SKM-1 treated with dmso at 0.1 percent for 144 hours (cell line): ENCODE measurements around the gene ATP5PO.
A peak's percentile ranks its signal among the peaks of the same experiment; 100 is the strongest.
"Not testable (repeated sequence)": the region's sequence is repeated elsewhere in the genome, so short reads cannot be mapped to it uniquely, and the experiment has no call there.

Source experiments
- DNase-seq: peaks from one replicate; lab custom pipeline; 2025; ENCODE audit not compliant: unreplicated experiment; lab: John Stamatoyannopoulos, UW

ATP5PO gene

DNA sequence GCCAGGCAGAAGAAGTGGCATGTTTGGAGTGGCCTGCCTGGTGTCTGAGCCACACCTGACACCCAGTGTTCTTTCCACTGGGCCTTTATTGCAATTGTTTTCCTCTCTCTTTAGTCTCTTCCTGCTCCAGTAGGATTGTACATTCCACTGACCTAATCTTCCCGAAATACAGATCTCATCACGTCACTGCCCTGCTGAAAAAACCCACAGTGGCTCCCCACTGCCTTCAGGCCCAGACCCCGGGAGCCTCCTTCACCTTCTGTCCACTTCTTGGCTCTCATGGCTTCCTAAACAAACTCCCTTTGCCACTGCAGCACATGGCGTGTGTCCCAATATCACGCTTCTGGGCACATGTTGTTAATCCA, 25.3 kb upstream of the ATP5PO start:
- no peak for DNase-seq

- no peak for DNase-seq
Measured at GRCh38 chr21:33940164-33940880, 24.7 kb upstream of the ATP5PO start.

- DNase-seq, result no peak
Measured at GRCh38 chr21:33939226-33939625, 23.6 kb upstream of the ATP5PO start.

- DNase-seq, result no peak
Measured at GRCh38 chr21:33938381-33938780, 22.8 kb upstream of the ATP5PO start.

- no peak for DNase-seq
Measured at GRCh38 chr21:33937931-33938339, 22.3 kb upstream of the ATP5PO start.

DNA sequence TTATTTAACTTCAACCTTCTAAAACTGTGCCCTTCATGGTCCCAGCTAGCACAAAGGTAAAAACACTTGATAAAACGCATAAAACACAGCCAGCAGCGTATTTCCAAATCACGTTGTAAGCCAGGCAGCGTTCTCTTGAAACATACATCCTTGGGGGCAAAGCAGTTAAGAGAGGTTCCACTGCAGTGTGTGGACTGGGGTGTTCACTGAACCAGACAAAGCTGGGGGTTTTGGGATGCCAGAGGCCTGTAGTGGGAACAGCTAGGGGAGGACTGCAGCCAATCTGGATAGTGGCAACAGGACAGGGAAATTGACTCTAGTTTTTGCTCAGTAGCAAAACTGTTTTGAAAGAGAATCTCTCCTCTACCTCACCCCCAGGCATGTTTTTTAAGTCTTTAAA, 21.5 kb upstream of the ATP5PO start:
- DNase-seq, result no peak

- no peak for DNase-seq
Measured at GRCh38 chr21:33936301-33937038, 20.9 kb upstream of the ATP5PO start.

DNA sequence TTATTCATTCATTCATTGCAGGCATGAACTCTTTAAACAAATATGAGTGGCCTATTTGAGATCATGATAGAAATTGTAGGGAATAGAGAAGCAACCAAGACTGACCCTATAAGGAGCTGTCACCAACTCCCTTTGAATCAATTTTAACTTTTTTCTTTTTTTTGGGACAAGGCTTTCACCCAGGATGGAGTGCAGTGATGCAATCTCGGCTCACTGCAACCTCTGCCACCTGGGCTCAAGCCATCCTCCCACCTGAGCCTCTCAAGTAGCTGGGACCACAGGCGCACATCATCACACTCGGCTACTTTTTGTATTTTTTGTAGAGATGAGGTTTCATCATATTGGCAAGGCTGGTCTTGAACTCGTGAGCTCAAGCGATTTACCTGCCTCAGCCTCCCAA, 17.1 kb upstream of the ATP5PO start:
- no peak for DNase-seq

DNA sequence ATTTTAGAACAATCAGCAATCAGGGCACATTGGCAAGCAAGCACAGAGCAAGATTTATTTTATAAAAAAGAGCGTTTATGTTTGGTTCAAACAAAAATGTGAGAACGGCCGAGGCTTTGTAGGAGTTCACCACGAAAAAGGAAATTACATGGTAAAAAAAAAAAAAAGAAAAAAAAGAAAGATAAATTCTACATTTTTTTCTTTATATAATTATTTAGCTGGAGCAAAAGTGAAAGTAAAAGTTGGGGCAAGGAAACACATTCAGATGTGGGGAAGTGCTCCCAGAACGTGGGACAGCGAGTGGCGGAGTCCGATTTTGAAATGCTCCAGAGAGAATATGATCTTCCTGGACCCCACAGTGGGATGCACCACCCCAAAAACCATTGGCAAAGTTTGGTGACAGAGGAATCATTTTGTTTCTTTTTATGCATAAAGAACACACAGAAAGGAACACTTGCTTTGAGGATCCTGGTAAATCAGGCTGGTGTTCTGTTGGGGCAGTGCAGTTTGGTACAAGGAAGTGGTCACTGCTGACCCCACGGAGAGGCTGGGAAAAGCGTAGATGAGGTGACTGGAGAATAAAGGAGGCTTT, 16.3 kb upstream of the ATP5PO start:
- no peak for DNase-seq

DNA sequence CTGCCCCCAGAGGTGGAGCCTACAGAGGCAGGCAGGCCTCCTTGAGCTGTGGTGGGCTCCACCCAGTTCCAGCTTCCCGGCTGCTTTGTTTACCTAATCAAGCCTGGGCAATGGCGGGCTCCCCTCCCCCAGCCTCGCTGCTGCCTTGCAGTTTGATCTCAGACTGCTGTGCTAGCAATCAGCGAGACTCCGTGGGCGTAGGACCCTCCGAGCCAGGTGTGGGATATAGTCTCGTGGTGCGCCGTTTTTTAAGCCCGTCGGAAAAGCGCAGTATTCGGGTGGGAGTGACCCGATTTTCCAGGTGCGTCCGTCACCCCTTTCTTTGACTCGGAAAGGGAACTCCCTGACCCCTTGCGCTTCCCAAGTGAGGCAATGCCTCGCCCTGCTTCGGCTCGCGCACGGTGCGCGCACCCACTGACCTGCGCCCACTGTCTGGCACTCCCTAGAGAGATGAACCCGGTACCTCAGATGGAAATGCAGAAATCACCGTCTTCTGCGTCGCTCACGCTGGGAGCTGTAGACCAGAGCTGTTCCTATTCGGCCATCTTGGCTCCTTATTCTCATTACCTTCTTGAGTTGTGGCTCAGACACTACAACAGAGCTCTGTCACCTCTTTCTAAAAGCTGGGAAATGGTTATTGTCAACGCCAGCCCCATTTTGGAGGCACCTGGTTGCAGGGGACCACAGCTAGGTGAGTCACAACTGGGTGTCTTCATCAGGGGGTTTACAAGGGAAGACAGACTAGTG, 15.6 kb upstream of the ATP5PO start:
- DNase-seq, result not testable (repeated sequence)

DNA sequence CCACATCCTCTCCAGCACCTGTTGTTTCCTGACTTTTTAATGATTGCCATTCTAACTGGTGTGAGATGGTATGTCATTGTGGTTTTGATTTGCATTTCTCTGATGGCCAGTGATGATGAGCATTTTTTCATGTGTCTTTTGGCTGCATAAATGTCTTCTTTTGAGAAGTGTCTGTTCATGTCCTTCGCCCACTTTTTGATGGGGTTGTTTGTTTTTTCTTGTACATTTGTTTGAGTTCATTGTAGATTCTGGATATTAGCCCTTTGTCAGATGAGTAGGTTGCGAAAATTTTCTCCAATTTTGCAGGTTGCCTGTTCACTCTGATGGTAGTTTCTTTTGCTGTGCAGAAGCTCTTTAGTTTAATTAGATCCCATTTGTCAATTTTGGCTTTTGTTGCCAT, 10.6 kb upstream of the ATP5PO start:
- not testable (repeated sequence) for DNase-seq

DNA sequence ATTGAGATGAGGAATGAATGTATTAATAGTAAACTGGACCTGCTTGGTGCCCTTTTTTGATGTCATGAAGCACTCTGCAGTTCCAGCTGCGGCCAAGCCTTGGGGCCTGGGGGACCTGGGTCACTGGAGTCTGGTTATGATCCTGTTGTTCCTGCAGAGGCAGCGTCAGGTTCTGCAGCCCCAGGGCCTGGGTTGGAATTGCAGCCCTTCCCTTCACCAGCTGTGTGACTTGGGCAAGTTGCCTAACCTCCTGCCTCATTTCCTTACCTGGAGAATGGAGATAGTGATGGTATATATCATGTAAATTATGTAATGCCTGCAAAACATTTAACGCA, 9.1 kb upstream of the ATP5PO start:
- DNase-seq, result no peak

DNA sequence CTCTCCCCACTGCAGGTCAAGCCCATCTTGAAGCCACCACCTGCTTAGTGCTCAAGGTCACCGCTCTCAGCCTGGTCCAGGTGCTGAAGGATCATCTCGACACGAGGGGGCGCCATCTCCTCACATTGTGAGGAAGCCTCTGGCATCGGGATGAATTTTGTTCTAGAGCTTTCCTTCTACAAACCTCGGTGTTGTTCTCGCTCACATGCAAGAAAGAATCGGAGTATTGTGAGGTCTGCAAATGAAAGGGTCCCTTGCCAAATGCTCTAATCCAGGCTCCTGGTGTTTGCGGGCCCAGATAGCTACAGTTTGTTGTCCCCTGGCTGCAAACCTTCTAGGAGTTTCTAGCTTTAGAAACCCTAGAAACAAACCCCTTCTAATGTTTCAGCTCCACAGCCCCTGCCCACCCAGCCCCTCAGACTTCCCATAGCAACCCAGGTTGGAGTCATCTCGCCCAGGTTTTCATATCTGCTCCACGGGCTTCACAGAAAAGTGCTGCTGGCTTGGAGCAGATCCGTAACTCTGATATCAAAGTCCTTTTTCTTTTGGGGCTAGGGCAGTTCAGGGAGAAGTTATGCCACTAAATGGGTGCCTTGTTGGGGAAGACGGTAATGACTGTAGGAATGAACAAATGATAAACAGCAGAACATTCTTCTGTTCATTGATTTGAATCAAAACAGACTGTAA, 8.6 kb upstream of the ATP5PO start:
- DNase-seq, result peak; percentile 69

- no peak for DNase-seq
Measured at GRCh38 chr21:33917421-33917820, 1.8 kb upstream of the ATP5PO start.

GRCh38 chr21:33916200-33916567, 580 bp upstream of the ATP5PO start:
- no peak for DNase-seq

GRCh38 chr21:33914188-33914587, 1.4 kb downstream of the ATP5PO start:
- DNase-seq, result no peak

GRCh38 chr21:33909756-33910155, 5.8 kb downstream of the ATP5PO start:
- DNase-seq, result no peak

DNA sequence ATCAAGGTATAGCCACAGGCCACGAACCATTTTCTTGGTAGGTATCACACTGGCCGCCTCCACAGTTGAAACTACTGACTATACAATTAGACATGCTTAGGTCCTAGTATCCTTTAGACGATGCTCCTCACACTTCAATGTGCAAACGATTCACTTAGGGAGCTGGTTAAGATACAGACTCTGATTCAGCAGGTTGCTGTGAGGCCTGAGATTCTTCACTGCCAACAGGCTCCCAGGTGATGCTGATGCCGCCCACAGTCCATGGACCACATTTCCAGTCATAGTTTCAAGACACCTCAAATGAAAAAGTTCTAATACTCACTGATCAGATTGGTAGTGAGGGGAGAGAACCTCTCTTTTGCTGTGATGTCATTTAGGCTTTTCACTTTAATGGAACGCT, 6.8 kb downstream of the ATP5PO start:
- DNase-seq, result no peak

GRCh38 chr21:33904041-33904440, 11.6 kb downstream of the ATP5PO start:
- DNase-seq, result no peak

DNA sequence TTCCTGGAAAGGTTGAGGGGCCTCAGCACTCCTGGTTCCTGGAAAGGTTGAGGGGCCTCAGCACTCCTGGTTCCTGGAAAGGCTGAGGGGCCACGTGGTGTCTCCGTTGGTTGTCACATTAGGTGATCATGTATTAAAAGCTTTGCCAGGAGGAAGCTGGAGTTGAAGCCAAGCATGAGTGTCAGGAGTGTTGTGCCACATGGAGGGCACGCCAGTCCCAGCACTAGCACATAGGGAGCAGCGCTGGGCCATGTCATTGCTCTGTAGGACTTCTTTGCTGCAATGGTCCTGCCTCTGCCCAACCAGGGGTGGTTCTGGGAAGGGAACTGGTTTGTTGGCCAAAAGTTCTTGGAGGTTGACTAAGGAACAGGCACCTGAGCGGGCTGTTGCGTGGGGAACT, 13.3 kb downstream of the ATP5PO start:
- DNase-seq, result no peak
